ENCODE measurements around the gene BABAM2. TPM values are rescaled to one million over a fixed set of nuclear protein-coding genes. Genes with fewer than 3 reads are reported as not detected.

The BABAM2 gene
- total RNA-seq, 1 donor from 2014 or later, result 13.6 TPM

- no peak for DNase-seq
Measured at GRCh38 chr2:28336982-28337627, 446.6 kb downstream of the BABAM2 start.

DNA sequence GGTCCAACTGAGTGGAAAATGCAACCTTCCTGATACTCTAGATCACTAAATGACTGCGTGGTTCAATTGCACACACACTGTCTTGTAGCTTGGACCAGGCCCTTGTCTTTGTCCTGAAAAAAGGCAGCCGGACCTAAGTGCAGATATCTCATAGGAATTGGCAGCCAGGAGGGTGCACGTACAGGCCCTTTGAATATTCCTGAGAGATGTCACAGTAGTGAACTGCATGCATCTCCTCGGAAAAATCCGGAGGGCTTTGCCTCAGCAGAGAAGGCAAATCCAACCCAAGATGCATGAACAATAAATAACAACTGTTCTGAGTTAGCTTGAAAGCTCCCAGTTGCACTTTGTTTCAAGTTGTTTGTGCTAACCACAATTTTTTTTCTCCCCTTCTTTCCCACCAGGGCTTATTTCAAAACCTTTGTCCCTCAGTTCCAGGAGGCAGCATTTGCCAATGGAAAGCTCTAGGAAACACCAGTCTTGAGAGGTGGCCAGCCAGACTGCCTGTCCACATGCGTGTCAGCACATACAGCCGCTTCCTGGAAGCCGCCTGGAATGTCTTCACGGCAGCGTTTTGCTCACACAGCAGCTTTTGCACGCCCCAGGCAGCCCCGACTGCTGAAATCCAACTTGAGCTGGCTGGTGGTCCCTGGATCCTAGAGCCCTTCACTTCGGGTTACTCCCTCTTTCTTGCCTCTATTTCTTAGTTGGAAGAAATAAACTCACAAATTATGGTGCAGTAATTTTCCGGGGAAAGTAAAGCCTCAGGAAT lies 447.7 kb downstream of the BABAM2 start:
- peak; percentile 74 for DNase-seq

GRCh38 chr2:28338831-28339321 lies 448.3 kb downstream of the BABAM2 start:
- DNase-seq, result no peak

DNA sequence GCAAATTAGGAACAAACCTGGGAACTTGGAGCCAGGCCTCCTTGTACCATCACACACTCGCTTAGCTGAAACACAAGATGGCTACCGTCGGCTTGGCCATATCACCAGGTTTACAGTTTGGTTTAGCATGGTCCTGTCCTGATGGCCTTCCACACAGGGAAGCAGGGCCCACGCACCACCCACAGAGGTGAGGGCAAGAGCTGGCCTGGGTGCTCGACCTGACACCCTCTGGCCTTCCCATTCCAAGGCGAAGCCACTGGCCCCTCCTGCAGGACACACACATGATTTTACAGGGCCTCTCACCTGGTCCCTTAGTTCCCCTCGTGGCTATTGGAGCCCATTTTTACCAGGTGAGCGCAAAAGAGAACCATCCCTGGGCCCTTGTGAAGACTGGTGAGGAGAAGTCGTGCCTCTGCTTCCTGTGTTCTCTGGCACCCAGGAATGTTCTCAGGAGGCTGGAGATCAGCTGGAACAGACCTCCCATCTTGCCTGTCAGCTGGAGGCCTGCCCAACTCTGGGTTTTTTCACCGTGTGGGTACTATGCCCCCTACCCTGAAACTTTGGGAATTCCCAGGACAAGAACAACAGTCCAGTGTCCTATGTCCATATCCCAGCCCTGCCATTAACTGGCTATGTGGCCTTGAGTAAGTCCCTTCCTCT lies 449.1 kb downstream of the BABAM2 start:
- no peak for DNase-seq

DNA sequence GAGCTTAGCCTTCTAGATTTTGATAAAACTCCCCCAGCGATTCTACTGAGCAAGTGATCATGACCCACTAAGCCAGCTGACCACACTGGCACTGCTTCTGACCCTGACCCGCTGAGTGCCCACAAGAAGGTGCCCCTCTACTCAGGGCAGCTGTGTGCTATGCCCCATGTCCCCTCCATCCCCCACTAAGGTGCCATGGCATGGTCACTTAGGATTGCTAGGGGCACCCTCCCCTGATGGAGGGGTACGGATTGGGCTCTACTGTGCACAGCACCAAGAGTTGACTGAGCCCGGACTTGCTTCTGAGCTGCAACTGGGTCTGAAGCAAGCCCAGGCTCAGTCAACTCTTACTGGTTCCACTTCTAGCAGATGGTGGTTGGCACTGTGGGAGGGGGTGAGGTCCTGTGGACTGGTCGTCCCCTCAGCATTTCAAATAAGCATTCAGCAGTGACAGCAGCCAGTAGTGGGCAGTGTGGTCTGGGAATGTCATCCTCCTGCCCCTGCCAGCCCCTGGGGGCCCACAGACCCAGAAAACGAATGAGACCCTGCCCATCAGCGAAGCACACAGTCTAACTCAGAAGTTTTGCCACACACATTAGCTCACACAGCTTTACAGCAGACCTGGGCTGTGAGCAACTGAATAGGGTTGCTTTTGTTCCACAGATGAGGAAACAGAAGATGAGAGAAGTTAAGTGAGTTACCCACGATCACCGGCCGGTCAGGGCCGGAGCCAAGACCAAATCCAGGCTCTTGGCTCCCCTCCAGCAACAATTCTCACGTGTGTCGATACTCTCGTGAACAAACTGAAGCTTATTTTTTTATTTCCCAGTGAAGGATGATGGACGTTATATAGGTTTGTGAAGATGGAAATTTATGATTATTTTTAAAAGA lies 450.0 kb downstream of the BABAM2 start:
- no peak for DNase-seq

DNA sequence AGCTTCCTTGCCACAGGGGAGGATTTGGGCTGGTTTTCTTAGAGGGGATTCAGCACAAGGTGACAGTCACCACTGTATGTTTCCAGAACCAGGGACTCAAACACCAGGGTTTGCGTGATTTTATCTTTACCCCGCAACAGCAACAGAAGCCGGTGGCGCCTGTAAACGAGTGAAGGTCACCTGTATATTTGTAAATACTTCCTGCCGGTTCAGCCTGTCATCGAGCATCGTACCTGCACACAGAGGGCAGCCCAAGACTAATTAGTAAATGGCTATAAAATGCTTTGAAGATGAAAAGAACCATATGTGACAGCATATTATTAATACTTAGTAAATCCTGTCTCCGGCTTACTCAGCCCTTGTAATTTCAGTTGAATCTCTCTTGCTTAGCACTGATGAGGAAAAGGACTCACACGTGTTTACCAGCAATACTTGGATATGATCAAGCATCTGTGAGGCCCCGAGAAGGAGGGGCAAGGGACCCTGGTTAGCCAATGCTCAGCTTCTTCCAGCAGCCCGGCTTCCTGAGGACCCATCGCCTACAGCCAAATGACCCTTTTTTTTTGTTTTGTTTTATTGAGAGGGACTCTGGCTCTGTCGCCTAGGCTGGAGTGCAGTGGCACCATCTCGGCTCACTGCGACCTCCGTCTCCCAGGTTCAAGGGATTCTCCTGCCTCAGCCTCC lies 450.8 kb downstream of the BABAM2 start:
- DNase-seq, result no peak

GRCh38 chr2:28342081-28342967 lies 451.8 kb downstream of the BABAM2 start:
- peak; percentile 55 for DNase-seq

DNA sequence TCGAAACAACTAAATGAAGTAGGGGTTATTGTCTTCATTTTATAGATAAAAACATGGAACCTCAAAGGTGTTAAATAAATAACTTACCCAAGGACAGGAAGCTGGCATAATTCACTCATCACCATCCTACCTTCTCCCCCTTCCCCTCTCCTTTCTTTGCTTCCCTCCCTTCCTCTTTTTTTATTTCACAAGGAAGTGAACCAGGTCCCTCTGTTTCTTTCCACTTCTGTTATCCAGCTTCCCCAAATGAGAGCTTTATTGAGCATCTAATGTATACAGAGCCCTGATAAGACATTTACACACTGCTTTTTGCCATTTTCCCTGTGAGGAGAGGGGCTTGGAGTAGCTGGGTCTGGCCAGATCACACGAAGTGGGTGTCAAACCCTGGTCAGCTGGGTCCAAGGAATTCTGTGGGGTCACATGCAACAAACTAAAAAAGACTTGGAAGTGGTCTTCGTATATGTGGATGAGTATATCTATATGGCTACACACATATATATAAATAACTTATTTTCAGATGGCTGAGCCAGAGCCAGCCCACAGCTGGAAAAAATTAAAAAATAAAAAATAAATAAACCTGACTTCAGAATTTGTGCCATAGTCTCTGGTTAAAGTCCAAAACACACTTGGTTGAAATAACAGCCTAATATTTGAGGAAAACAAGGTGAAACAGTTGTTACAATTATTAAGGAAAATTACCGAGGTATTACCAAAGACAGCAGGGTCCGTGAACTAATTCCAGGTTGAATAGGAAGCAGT lies 452.8 kb downstream of the BABAM2 start:
- no peak for DNase-seq

DNA sequence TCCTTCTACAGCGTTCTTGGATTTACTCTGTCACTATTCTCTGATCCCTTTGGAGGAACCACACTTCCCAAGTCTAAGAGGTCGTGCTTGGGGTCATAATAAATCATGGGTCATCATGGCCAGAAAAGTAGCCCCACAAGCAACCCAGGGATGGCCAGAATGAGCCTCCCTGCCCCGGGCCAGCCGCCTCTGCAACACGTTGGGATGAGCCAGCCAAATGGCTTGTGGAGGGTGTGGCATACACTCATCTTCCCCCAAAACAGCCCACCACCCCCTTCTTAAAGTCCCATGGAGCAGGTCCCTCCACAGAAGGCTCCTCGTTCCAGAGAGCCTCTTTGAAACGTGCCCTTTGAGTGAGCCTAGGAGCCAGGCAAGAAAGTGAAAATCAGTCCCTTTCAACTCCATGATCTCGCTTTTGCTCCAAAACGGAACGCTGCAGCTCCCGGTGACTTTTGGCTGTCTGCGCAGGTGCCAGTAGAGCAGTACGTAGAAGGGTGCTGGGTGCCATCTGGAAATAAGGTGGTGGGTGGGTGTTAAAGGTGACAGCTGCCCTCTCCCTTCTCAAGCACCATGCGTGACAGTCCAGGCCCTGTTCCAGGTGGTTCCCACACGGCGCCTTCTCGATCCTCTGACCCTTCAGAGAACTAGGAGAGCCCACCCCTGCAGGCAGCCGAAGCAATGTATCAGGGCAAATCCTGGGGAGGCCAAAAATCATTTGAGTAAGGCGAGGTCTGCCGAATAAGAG lies 453.6 kb downstream of the BABAM2 start:
- DNase-seq, result no peak

DNA sequence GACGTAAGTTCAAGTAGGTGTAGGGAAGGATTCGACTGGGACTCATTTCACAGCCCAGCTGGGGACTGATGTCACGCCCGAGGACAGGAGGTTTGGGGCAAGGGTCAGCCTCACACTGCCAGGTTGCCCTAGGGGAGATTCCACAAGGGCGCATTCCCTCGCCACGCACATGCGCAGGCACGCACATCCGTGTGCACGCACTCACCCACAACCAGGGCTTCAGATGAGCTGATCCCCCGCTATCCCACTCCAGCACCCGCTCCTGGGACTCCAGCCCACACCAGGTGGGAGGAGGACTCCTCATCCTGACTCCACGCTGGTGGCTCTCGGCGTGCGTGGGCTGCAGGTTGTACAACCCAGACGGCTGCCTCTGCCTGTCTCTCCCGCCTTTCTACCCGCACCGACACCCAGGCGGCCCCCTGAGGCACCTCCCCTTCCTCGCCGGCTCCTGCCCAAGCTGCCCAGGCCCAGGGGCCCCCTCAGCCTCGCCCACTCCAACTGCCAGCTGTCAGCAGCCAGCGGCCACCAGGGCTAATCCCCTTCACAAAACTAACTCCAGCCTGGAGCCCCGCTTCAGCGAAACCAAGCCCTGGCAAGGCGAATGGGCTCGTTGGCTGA lies 454.3 kb downstream of the BABAM2 start:
- no peak for DNase-seq

DNA sequence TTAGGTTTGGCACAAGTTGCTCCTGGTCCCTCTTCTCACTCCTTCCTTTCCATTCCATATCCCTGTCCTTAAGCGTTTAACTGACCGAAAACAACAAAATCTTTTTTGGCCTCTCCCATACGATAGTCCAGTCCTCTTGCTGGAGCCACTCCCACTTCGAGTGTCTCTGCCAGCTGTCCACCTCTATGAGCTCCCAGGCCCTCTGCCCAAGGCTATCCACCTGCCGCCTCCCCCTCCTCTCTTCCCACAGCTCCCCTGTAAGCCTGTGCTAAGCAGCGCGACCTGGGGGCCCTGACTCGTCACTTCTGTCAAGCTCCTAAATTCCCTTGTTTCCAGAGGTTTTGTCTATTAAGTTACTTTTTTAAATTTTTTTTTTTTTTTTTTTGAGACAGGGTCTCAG lies 455.1 kb downstream of the BABAM2 start:
- DNase-seq, result no peak

DNA sequence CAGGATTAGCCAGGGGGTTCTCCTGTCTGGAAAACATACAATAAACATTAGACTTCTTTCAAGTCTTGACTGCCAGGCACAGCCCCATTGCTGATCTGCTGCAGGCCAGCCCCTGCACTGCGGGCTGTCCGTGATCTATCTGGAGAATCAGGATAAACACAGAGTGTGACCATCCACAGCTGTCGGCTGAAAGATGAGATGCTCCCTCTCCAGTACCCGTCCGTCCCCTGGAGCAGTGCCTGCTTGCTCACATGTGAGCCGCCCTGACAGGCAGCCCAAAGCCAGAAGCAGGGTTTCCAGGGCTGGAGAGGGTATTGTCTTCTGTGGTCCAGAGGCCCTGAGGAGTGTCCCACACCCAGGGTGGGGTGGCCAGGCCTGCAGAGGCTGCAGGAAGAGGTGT lies 456.1 kb downstream of the BABAM2 start:
- DNase-seq, result no peak

DNA sequence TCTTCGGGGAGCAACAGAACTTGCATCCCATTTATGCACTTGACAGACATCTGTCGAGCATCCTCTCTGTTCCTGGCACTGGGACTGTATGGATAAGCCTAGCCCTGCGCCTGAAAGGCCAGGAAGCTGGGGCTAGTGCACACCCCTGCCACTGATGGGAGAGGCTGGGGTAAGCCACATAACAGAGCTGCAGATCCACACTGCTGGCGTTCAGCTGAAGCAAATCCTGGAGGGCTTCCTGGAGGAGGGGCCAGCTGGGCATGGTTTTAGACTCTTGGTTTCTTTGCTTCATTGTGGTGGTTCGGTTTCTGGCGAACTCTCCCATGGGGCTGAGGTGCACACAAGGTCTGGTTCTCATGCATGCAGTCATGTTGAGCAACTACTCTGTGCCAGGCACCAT lies 456.7 kb downstream of the BABAM2 start:
- no peak for DNase-seq

- DNase-seq, result no peak
Measured at GRCh38 chr2:28347596-28347995, 457.1 kb downstream of the BABAM2 start.

DNA sequence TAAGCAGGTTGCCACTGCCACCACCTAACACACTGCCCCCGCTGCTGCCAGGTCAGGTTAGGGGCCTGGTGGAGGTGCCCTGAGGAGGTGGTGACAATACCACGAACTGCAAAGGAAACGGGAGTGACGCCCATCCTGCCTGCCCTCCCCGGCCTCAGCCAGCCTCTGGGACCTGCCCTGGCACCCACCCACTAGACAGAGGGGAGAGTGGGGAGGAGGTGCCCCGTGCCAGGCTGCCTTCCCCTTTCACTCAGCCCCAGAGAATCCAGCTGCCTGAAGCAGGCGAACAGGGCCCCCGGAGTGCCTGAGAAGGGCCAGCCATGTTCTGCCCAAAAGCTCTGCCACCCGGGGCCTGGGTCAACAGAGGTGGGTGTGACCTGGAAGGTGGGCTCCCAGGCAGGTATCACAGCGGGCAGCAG lies 457.6 kb downstream of the BABAM2 start:
- DNase-seq, result peak; percentile 29

GRCh38 chr2:28348921-28349320 lies 458.4 kb downstream of the BABAM2 start:
- peak; percentile 76 for DNase-seq

- DNase-seq, result no peak
Measured at GRCh38 chr2:28349546-28350165, 459.1 kb downstream of the BABAM2 start.

DNA sequence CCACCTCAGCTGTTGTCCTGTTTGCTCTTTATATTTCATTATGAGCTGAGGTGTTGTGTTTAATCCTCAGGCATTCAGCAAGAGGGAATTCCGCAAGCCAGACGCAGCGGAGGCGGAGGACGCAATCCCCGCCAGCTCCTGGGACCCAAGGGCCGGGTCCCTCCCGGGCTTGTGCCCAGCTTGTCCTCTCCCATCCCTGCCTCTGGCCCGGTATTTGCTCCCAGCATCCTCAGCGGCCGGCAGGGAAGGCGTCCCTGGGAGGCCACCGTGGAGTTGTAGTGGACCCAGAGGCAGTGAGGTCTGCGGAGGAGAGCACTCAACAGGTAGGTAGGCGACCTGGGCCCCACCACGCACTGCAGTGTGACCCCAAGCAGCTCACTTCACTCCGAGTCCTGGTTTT lies 459.7 kb downstream of the BABAM2 start:
- DNase-seq, result no peak

Data from dermis blood vessel endothelial cell (primary cell).